Bronchial epithelial cell (primary cell): ENCODE data around the gene PIEZO1. TPM values are rescaled to one million over a fixed set of nuclear protein-coding genes. Genes with fewer than 3 reads are reported as not detected.

Experiments
- DNase-seq: peaks from one replicate; pipeline ENCODE4 v3.0.0-alpha.2; 2010; ENCODE audit warnings: low read depth
- FAIRE-seq: peaks from 2 replicates; lab custom pipeline; 2011; peaks lifted over from hg19 to GRCh38; lab: Jason Lieb, UNC
- H3K27me3 ChIP-seq: 2 replicates; pipeline ENCODE4 v1.5.1; 2011; ENCODE audit warnings: low read length; ENCODE audit not compliant: control insufficient read depth, insufficient read depth
- H3K36me3 ChIP-seq: 2 replicates; pipeline ENCODE4 v1.5.1; 2011; ENCODE audit warnings: low read length; ENCODE audit not compliant: control insufficient read depth, insufficient read depth
- H3K4me3 ChIP-seq: 2 replicates; pipeline ENCODE4 v1.5.1; 2011; ENCODE audit warnings: mild to moderate bottlenecking, low read depth, low read length, control low read depth
- total RNA-seq: library from RNA; depleted of rRNA; stranded (reverse); fragments of >200 nt; gene quantifications from 2 replicates; pipeline ENCODE4 v1.2.1, GENCODE V29; 2014
- TF ChIP-seq, protein P1 (sequence below): IDR thresholded peaks from 2 replicates; pipeline ENCODE4 v1.5.1; 2011; ENCODE audit warnings: mild to moderate bottlenecking, moderate library complexity, low read length, control low read depth, inconsistent platforms; ENCODE audit not compliant: insufficient read depth, severe bottlenecking

PIEZO1 gene
- total RNA-seq, 1 donor from 2014 or later: 98.2 TPM

DNA sequence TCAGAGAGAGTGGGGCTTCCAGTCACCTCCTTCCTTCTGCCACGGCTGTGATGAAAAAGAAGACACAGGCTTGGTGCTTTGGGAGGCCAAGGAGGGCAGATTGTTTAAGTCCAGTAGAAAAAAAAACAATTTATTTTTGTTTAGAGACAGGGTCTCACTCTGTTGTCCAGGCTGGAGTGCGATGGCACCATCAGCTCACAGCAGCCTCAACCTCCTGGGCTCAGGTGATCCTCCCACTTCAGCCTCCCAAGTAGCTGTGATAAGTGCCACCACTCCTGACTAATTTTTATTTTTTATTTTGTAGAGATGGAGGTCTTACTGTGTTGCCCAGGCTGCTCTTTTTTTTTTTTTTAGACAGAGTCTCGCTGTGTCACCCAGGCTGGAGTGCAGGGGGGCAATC, 119.5 kb downstream of the PIEZO1 start:
- DNase-seq (no peak), FAIRE-seq (no peak)
- H3K27me3 ChIP-seq: no peaks in the 10 kb centered on the region
- TF ChIP-seq, protein P1, sequence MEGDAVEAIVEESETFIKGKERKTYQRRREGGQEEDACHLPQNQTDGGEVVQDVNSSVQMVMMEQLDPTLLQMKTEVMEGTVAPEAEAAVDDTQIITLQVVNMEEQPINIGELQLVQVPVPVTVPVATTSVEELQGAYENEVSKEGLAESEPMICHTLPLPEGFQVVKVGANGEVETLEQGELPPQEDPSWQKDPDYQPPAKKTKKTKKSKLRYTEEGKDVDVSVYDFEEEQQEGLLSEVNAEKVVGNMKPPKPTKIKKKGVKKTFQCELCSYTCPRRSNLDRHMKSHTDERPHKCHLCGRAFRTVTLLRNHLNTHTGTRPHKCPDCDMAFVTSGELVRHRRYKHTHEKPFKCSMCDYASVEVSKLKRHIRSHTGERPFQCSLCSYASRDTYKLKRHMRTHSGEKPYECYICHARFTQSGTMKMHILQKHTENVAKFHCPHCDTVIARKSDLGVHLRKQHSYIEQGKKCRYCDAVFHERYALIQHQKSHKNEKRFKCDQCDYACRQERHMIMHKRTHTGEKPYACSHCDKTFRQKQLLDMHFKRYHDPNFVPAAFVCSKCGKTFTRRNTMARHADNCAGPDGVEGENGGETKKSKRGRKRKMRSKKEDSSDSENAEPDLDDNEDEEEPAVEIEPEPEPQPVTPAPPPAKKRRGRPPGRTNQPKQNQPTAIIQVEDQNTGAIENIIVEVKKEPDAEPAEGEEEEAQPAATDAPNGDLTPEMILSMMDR: no peak
- H3K36me3 ChIP-seq: no peaks in the 10 kb centered on the region
- no peak overlapping the region for H3K4me3 ChIP-seq

Other genes with a start within 250 kb of the PIEZO1 start
- gene ZC3H18, start 214.8 kb downstream of the PIEZO1 start, total RNA-seq: 10.5 and 11.1 TPM in 2 replicates
- under 0.01 TPM in 1 of 2 replicates, not detected in the other for gene IL17C, start 146.6 kb downstream of the PIEZO1 start, total RNA-seq
- 134 and 181 TPM in 2 replicates for gene CYBA, start 134.2 kb downstream of the PIEZO1 start, total RNA-seq
- 34.6 and 56.6 TPM in 2 replicates for gene MVD, start 122.1 kb downstream of the PIEZO1 start, total RNA-seq
- gene SNAI3, start 98.7 kb downstream of the PIEZO1 start, total RNA-seq: 0.26 TPM in 1 of 2 replicates, not detected in the other
- 6.8 and 9.7 TPM in 2 replicates for gene RNF166, start 78.8 kb downstream of the PIEZO1 start, total RNA-seq
- 11.3 and 31.1 TPM in 2 replicates for gene CTU2, start 78.7 kb downstream of the PIEZO1 start, total RNA-seq
- gene CDT1, start 18.6 kb upstream of the PIEZO1 start, total RNA-seq: 0.26 TPM in 2 replicates
- gene APRT, start 26.7 kb upstream of the PIEZO1 start, total RNA-seq: 153 and 154 TPM in 2 replicates
- 15.5 and 16.3 TPM in 2 replicates for gene GALNS, start 71.7 kb upstream of the PIEZO1 start, total RNA-seq
- 47.5 and 65.0 TPM in 2 replicates for gene TRAPPC2L, start 71.9 kb upstream of the PIEZO1 start, total RNA-seq
- not detected in 2 replicates for gene PABPN1L, start 81.4 kb upstream of the PIEZO1 start, total RNA-seq
- 0.13 and 0.26 TPM in 2 replicates for gene CBFA2T3, start 192.0 kb upstream of the PIEZO1 start, total RNA-seq